Measurements from ENCODE around the gene TTC21A.
"Not testable (repeated sequence)": the region's sequence is repeated elsewhere in the genome, so short reads cannot be mapped to it uniquely, and the experiment has no call there.

TTC21A gene

GRCh38 chr3:39150803-39151631 lies 43.5 kb downstream of the TTC21A start:
- peak; percentile 72 for DNase-seq (ENCODE audit: low spot score)

GRCh38 chr3:39153977-39154279 lies 46.4 kb downstream of the TTC21A start:
- DNase-seq (ENCODE audit: low spot score), result no peak

- no peak for DNase-seq (ENCODE audit: low spot score)
Observed at GRCh38 chr3:39154280-39155021, 47.0 kb downstream of the TTC21A start.

- DNase-seq (ENCODE audit: low spot score), result no peak
Observed at GRCh38 chr3:39156421-39156820, 48.9 kb downstream of the TTC21A start.

- DNase-seq (ENCODE audit: low spot score), result no peak
Observed at GRCh38 chr3:39157359-39157758, 49.9 kb downstream of the TTC21A start.

GRCh38 chr3:39158148-39158715 lies 50.8 kb downstream of the TTC21A start:
- DNase-seq (ENCODE audit: low spot score), result no peak

GRCh38 chr3:39164414-39164813 lies 56.9 kb downstream of the TTC21A start:
- no peak for DNase-seq (ENCODE audit: low spot score)

GRCh38 chr3:39165518-39165917 lies 58.0 kb downstream of the TTC21A start:
- DNase-seq (ENCODE audit: low spot score), result peak; percentile 2

GRCh38 chr3:39166134-39166710 lies 58.7 kb downstream of the TTC21A start:
- no peak for DNase-seq (ENCODE audit: low spot score)

GRCh38 chr3:39166932-39167532 lies 59.6 kb downstream of the TTC21A start:
- DNase-seq (ENCODE audit: low spot score), result peak; percentile 65

GRCh38 chr3:39168156-39168780 lies 60.8 kb downstream of the TTC21A start:
- no peak for DNase-seq (ENCODE audit: low spot score)

- DNase-seq (ENCODE audit: low spot score), result no peak
Observed at GRCh38 chr3:39169712-39170111, 62.2 kb downstream of the TTC21A start.

- DNase-seq (ENCODE audit: low spot score), result no peak
Observed at GRCh38 chr3:39170461-39170860, 63.0 kb downstream of the TTC21A start.

GRCh38 chr3:39170877-39171276 lies 63.4 kb downstream of the TTC21A start:
- not testable (repeated sequence) for DNase-seq (ENCODE audit: low spot score)

GRCh38 chr3:39171860-39172259 lies 64.4 kb downstream of the TTC21A start:
- DNase-seq (ENCODE audit: low spot score), result no peak

GRCh38 chr3:39173318-39174125 lies 66.0 kb downstream of the TTC21A start:
- DNase-seq (ENCODE audit: low spot score), result no peak

- no peak for DNase-seq (ENCODE audit: low spot score)
Observed at GRCh38 chr3:39176025-39176714, 68.7 kb downstream of the TTC21A start.

GRCh38 chr3:39177708-39178332 lies 70.3 kb downstream of the TTC21A start:
- peak; percentile 81 for DNase-seq (ENCODE audit: low spot score)

GRCh38 chr3:39178553-39178952 lies 71.1 kb downstream of the TTC21A start:
- DNase-seq (ENCODE audit: low spot score), result peak; percentile 49

- DNase-seq (ENCODE audit: low spot score), result no peak
Observed at GRCh38 chr3:39180183-39180545, 72.7 kb downstream of the TTC21A start.

Measured in Ammon's horn (tissue), 1 donor.